ENCODE results near the gene CKAP4.
A peak's percentile ranks its signal among the peaks of the same experiment; 100 is the strongest.

CKAP4 gene

GRCh38 chr12:106227641-106228319, 20.0 kb downstream of the CKAP4 start:
- H3K27ac ChIP-seq: no peak overlapping the region
- TF ChIP-seq CTCF (conservative IDR thresholded peaks at IDR 0.05) (no peak), ZFX (IDR thresholded peaks at IDR 0.05) (no peak)

GRCh38 chr12:106226884-106227640, 20.8 kb downstream of the CKAP4 start:
- no peak overlapping the region for H3K27ac ChIP-seq
- TF ChIP-seq CTCF (conservative IDR thresholded peaks at IDR 0.05): peak; percentile 70
- no peak for TF ChIP-seq ZFX (IDR thresholded peaks at IDR 0.05)

GRCh38 chr12:106224355-106224706, 23.5 kb downstream of the CKAP4 start:
- TF ChIP-seq ZFX (IDR thresholded peaks at IDR 0.05) (no peak), CTCF (conservative IDR thresholded peaks at IDR 0.05) (peak; percentile 45)

GRCh38 chr12:106223485-106224354, 24.1 kb downstream of the CKAP4 start:
- TF ChIP-seq CTCF (conservative IDR thresholded peaks at IDR 0.05) (peak; percentile 94), ZFX (IDR thresholded peaks at IDR 0.05) (no peak)
- H3K27ac ChIP-seq: no peak overlapping the region

More at GRCh38 chr12:106224355-106224706, 23.5 kb downstream of the CKAP4 start:
- no peak overlapping the region for H3K27ac ChIP-seq

GRCh38 chr12:106220536-106220935, 27.3 kb downstream of the CKAP4 start:
- no peak overlapping the region for H3K27ac ChIP-seq
- TF ChIP-seq CTCF (conservative IDR thresholded peaks at IDR 0.05) (no peak), ZFX (IDR thresholded peaks at IDR 0.05) (no peak)

- no peak overlapping the region for H3K27ac ChIP-seq
- no peak for TF ChIP-seq CTCF (conservative IDR thresholded peaks at IDR 0.05)
- no peak for TF ChIP-seq ZFX (IDR thresholded peaks at IDR 0.05)
These were observed 28.8 kb downstream of the CKAP4 start for GRCh38 chr12:106219043-106219442.

Measured in C4-2B (cell line).